Measurements from ENCODE around the gene RAD54L. TPM values are rescaled to one million over a fixed set of nuclear protein-coding genes. Genes with fewer than 3 reads are reported as not detected.

RAD54L gene
- total RNA-seq, 3 donors from 2014 or later (not counting 1 experiment from before 2014, with no cell fraction given), result 1.8 to 2.3 (median 1.8) TPM

DNA sequence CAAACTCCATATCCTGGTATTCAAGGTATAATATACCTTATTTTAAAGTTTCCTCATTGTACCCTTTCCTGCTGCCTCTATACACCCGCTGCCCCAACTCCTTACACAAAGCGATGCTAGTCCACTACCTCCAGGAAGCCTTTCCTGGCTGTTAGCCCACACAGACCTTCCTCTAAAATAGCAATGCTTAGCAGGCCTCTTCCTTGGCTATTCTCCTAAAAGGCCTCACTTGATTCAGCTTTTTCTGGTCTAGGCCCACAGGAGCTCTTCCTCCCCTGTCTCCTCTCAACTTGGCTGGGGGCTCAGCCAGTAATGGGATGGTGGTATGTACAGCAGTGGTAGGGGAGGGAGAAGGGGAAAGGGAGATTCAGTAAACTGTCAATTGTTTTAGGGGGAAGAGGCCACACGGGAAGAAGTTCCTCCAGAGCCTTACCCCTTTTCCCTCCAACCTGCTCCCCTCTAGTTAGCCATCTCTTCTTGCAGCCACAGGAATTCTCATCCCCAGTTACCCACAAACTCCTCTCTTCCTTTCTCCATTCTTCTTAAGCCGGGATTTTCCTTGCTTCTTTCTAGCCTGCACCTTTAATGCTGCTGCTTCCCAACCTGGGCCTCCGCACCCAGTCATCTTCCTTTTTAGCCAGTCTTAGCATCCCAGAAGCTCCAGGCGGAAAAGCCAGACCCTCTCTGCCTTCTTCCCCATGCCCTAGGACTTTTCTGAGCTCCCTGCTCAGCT, 53.3 kb downstream of the RAD54L start:
- Histone ChIP-seq H3K9me3 (ENCODE audit: control insufficient read depth, insufficient read depth, low read length) (no peaks in the 10 kb centered on the region), H3K27me3 (ENCODE audit: control insufficient read depth, insufficient read depth, low read length) (no peaks in the 10 kb centered on the region), H3K4me1 (ENCODE audit: control insufficient read depth, insufficient read depth, low read length) (peaks cover 33% of the 10 kb centered on the region), H3K4me3 (ENCODE audit: low read length) (no peak overlapping the region), H3K27ac (ENCODE audit: low read length) (peak overlapping the region; percentile 89), H3K36me3 (ENCODE audit: control insufficient read depth, insufficient read depth, low read length) (peaks cover 12% of the 10 kb centered on the region)
- no peak for TF ChIP-seq CTCF (IDR thresholded peaks at IDR 0.05)
- intact Hi-C loops (cut with micrococcal nuclease), result no loop called here
- H3K4me3 Mint-ChIP-seq, result peak overlapping the region; percentile 98
- DNase-seq (no peak), ATAC-seq (no peak)
- peaks cover 9% of the 10 kb centered on the region for H3K36me3 Mint-ChIP-seq
- no peaks in the 10 kb centered on the region for H3K27me3 Mint-ChIP-seq (ENCODE audit: low read depth in 2 of 2)
- WGBS (ENCODE audit: insufficient coverage), result 72% methylated on average over 6 of the region's 6 CpGs
- no peaks in the 10 kb centered on the region for H3K9me3 Mint-ChIP-seq
- peak overlapping the region; percentile 96 to 99 for H3K27ac Mint-ChIP-seq
- peaks cover 22 to 41% of the 10 kb centered on the region in 2 donors for H3K4me1 Mint-ChIP-seq

DNA sequence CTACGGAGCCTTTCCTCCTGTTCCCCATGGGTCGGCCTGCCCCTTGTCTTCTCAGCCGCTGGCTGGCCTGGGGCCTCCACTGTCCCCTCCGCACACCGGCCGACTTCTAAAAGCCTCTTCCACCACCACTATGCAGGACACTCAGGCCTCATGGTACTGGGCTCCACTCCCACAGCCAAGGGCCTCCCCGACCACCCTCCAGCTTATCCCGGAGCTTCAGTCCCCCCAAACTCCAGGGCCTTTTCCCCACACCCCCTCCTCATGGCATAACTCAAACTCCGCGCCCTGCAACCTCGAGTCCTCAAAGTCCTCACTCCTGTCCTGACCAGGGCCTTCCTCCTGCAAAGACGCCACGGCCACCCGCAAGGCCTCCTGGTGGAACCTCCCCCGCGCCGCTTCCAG, 53.8 kb downstream of the RAD54L start:
- Histone ChIP-seq H3K36me3 (ENCODE audit: control insufficient read depth, insufficient read depth, low read length) (peaks cover 10% of the 10 kb centered on the region), H3K27me3 (ENCODE audit: control insufficient read depth, insufficient read depth, low read length) (no peaks in the 10 kb centered on the region), H3K4me1 (ENCODE audit: control insufficient read depth, insufficient read depth, low read length) (peaks cover 33% of the 10 kb centered on the region), H3K9me3 (ENCODE audit: control insufficient read depth, insufficient read depth, low read length) (no peaks in the 10 kb centered on the region), H3K4me3 (ENCODE audit: low read length) (peak overlapping the region; percentile 72), H3K27ac (ENCODE audit: low read length) (peak overlapping the region; percentile 89)
- no peak for TF ChIP-seq CTCF (IDR thresholded peaks at IDR 0.05)
- peak overlapping the region; percentile 96 to 99 for H3K27ac Mint-ChIP-seq
- no peak for DNase-seq
- H3K4me3 Mint-ChIP-seq, result peak overlapping the region; percentile 98
- no peak for ATAC-seq
- H3K4me1 Mint-ChIP-seq, result peaks cover 22 to 41% of the 10 kb centered on the region in 2 donors
- WGBS (ENCODE audit: insufficient coverage), result 27% methylated on average over 17 of the region's 17 CpGs
- no peaks in the 10 kb centered on the region for H3K9me3 Mint-ChIP-seq
- peaks cover 9% of the 10 kb centered on the region for H3K36me3 Mint-ChIP-seq
- intact Hi-C loops (cut with micrococcal nuclease), result no loop called here
- no peaks in the 10 kb centered on the region for H3K27me3 Mint-ChIP-seq (ENCODE audit: low read depth in 2 of 2)

DNA sequence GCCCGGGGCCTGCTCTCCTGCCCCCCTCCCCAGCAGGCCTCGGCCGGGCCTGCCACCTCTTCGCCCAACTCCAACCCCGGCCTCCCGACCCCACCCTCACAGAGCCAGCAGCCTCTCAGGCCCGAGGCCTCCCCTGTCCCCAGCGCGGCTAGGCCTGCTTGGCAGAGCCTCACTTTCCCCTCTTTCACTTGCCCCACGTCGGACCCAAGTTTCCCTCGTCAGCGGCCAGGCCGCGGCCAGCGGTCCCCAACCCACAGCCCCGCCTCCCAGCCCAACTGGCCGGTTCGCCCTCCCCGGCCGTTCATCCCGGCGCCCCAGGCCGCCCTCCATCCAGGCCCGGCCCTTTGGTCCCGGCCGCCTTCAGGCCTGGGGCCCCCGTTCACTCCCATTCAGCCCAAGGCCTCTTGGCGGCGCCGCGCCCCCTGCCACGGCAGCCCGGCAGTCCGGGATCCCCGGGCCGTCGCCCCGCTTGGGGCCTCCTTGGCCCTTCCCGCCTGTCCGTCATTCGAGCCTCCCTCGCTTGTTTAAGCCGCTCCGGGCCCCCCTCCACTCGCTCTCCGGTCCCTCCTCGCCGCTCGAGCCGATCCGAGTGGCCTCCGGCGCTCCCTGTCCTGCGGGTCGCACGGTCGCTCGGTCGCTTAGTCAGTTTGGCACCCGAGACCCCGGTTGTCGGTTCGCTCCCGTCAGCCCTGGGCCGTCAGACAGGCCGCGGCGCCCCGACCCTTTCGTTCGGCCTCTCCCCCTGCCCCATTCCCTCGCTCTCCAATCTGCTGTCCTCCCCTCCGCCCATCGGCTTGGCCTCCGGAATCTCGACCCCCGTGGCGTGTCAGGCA, 54.5 kb downstream of the RAD54L start:
- peak overlapping the region; percentile 89 for H3K27ac ChIP-seq (ENCODE audit: low read length)
- Mint-ChIP-seq H3K4me3 (peak overlapping the region; percentile 98), H3K27me3 (ENCODE audit: low read depth in 2 of 2) (no peaks in the 10 kb centered on the region), H3K4me1 (peaks cover 22 to 41% of the 10 kb centered on the region in 2 donors), H3K9me3 (no peaks in the 10 kb centered on the region), H3K36me3 (peaks cover 4% of the 10 kb centered on the region), H3K27ac (peak overlapping the region; percentile 96 to 99)
- WGBS (ENCODE audit: insufficient coverage), result under 1% methylated on average over 79 of the region's 79 CpGs
- intact Hi-C loops (cut with micrococcal nuclease), result loop anchor here (2.0 kb wide), 1 partner anchor 47 kb away; no protein-coding TSS in a partner anchor
- H3K4me1 ChIP-seq (ENCODE audit: control insufficient read depth, insufficient read depth, low read length), result peaks cover 33% of the 10 kb centered on the region
- peak; percentile 25 for TF ChIP-seq CTCF (IDR thresholded peaks at IDR 0.05)
- peaks cover 4% of the 10 kb centered on the region for H3K36me3 ChIP-seq (ENCODE audit: control insufficient read depth, insufficient read depth, low read length)
- H3K27me3 ChIP-seq (ENCODE audit: control insufficient read depth, insufficient read depth, low read length), result no peaks in the 10 kb centered on the region
- peak; percentile 24 to 34 (median 28) for ATAC-seq
- H3K4me3 ChIP-seq (ENCODE audit: low read length), result peak overlapping the region; percentile 72
- no peaks in the 10 kb centered on the region for H3K9me3 ChIP-seq (ENCODE audit: control insufficient read depth, insufficient read depth, low read length)
- DNase-seq, result peak; percentile 62 to 67
